K562 (cell line): ENCODE data around the gene CBLL1. TPM values are rescaled to one million over a fixed set of nuclear protein-coding genes. Genes with fewer than 3 reads are reported as not detected.

ENCODE experiments used
- ATAC-seq: fragments of 200-7000 bp; cut with Tn5 transposase; 3 replicates; pipeline ENCODE4 v1.9.1; 2020; ENCODE audit warnings: moderate library complexity
- BruUV-seq: library from RNA; stranded (reverse); fragments of 400-500 nt; replicated peaks from 2 replicates; lab custom pipeline; 2021; lab: Mats Ljungman, UMichigan
- CTCF ChIA-PET: fragments of 300-600 bp; formaldehyde crosslinking; extraction: SDS; loops from one replicate; lab custom pipeline; 2021; ENCODE audit warnings: low intra/inter-chr PET ratio; lab: Yijun Ruan, JAX
- POLR2A ChIA-PET: fragments of 300-600, 350-650 bp; sonication (Branson Sonifier 250); formaldehyde crosslinking; extraction: SDS; loops from one replicate; lab custom pipeline; 2021; ENCODE audit warnings: antibody characterized with exemption, inconsistent platforms; lab: Yijun Ruan, JAX
- DNase-seq, 4 experiments: peaks; one replicate each; pipeline versions ENCODE4 v3.0.0 to v3.0.0-alpha.2; 2011 to 2018; ENCODE audit warnings: low spot score in 3 of 4, mixed read lengths in 3 of 4; ENCODE audit errors: extremely low read depth in 1 of 4
- FAIRE-seq: peaks from 2 replicates; lab custom pipeline; 2011; peaks lifted over from hg19 to GRCh38; lab: Jason Lieb, UNC
- H2AFZ ChIP-seq: 2 replicates; pipeline ENCODE4 v1.6.0; 2011; ENCODE audit warnings: low read depth, low read length, control low read depth, inconsistent platforms
- H3K27ac ChIP-seq: fragments of 200-600 bp; 3 replicates; pipeline ENCODE4 v1.8.0; 2011; ENCODE audit warnings: low read depth, mild to moderate bottlenecking, control low read depth, inconsistent platforms, low read length, moderate library complexity, mixed read lengths; ENCODE audit errors: extremely low read depth
- H3K27me3 ChIP-seq, 2 experiments: fragments of 300-600 bp in 1 of 2; 2 replicates in 1 of 2; 3 replicates in 1 of 2; pipeline versions ENCODE4 v1.6.0 to v1.8.0; 2011; ENCODE audit warnings: inconsistent platforms in 2 of 2, low read length in 2 of 2, mild to moderate bottlenecking in 1 of 2, mixed read lengths in 1 of 2, moderate library complexity in 1 of 2; ENCODE audit not compliant: control insufficient read depth in 2 of 2, insufficient read depth in 2 of 2
- H3K36me3 ChIP-seq: fragments of 300-600 bp; 3 replicates; pipeline ENCODE4 v1.8.0; 2011; ENCODE audit warnings: mild to moderate bottlenecking, low read length, inconsistent platforms; ENCODE audit not compliant: control insufficient read depth, insufficient read depth
- H3K4me1 ChIP-seq, 2 experiments: fragments of 200-600 bp in 1 of 2; replicated peaks in 1 of 2; 2 replicates in 1 of 2; 3 replicates in 1 of 2; pipeline versions ENCODE4 v1.5.1 to v1.8.0; 2011; ENCODE audit warnings: inconsistent platforms in 2 of 2, low read length in 2 of 2, mild to moderate bottlenecking in 1 of 2, mixed read lengths in 1 of 2, moderate library complexity in 1 of 2; ENCODE audit not compliant: control insufficient read depth in 2 of 2, insufficient read depth in 2 of 2
- H3K4me2 ChIP-seq: 2 replicates; pipeline ENCODE4 v1.6.1; 2011; ENCODE audit warnings: low read length, control low read depth, inconsistent platforms, mixed read lengths; ENCODE audit not compliant: insufficient read depth
- H3K4me3 ChIP-seq: fragments of 200-600 bp; sonication (generic), shearing (Covaris generic); 2 replicates; pipeline ENCODE4 v1.5.1; 2016; ENCODE audit warnings: control low read depth, inconsistent platforms
- H3K79me2 ChIP-seq: fragments of 200-600 bp; 3 replicates; pipeline ENCODE4 v1.8.0; 2011; ENCODE audit warnings: low read length, inconsistent platforms; ENCODE audit not compliant: control insufficient read depth, insufficient read depth
- H3K9ac ChIP-seq, 2 experiments: 2 replicates each; pipeline versions ENCODE4 v1.6.0 to v1.6.1; 2011; ENCODE audit warnings: low read depth in 2 of 2, low read length in 2 of 2, control low read depth in 1 of 2, inconsistent platforms in 1 of 2, mild to moderate bottlenecking in 1 of 2, mixed read lengths in 1 of 2; ENCODE audit not compliant: insufficient read depth in 1 of 2
- H3K9me1 ChIP-seq: one replicate; pipeline ENCODE4 v1.6.0; 2011; ENCODE audit warnings: inconsistent platforms, mild to moderate bottlenecking, low read length, moderate library complexity; ENCODE audit not compliant: control insufficient read depth, insufficient read depth
- H3K9me3 ChIP-seq: replicated peaks from 2 replicates; pipeline ENCODE4 v1.5.1; 2011; ENCODE audit warnings: low read depth, low read length, inconsistent platforms; ENCODE audit not compliant: control insufficient read depth, insufficient read depth
- H4K20me1 ChIP-seq: replicated peaks from 2 replicates; pipeline ENCODE4 v1.6.1; 2011; ENCODE audit warnings: low read length, inconsistent platforms, mixed read lengths; ENCODE audit not compliant: control insufficient read depth, insufficient read depth
- FOSL1 ChIP-seq: fragments of 200-800 bp; sonication (Bioruptor generic); conservative IDR thresholded peaks from 2 replicates; pipeline ENCODE4 v1.6.1; 2016; ENCODE audit warnings: missing genetic modification characterization, missing compliant biosample characterization
- IRF2 ChIP-seq: sonication (generic); formaldehyde crosslinking; IDR thresholded peaks from 2 replicates; pipeline ENCODE4 v1.8.1; 2022; ENCODE audit warnings: mild to moderate bottlenecking, missing genetic modification reagents
- LCOR ChIP-seq: sonication (generic); formaldehyde crosslinking; IDR thresholded peaks from 2 replicates; pipeline ENCODE4 v1.8.0; 2022; ENCODE audit warnings: mild to moderate bottlenecking, missing genetic modification reagents
- MYC ChIP-seq, 2 experiments: fragments of 250-450 bp in 1 of 2; sonication (Bioruptor Pico) in 1 of 2; IDR thresholded peaks; 2 replicates each; pipeline versions ENCODE4 v1.5.1 to v1.6.1; 2012 to 2021; ENCODE audit warnings: low read depth in 2 of 2, borderline replicate concordance in 1 of 2, improper control_type of control experiment in 1 of 2, low read length in 1 of 2, mild to moderate bottlenecking in 1 of 2, moderate library complexity in 1 of 2
- PCBP2 ChIP-seq: fragments of 200-400 bp; formaldehyde crosslinking; IDR thresholded peaks from 2 replicates; pipeline ENCODE4 v1.6.1; 2018; ENCODE audit warnings: low read length, low read depth, mild to moderate bottlenecking, moderate library complexity; ENCODE audit not compliant: poor library complexity, severe bottlenecking
- RHOXF2B ChIP-seq: fragments of 250-450 bp; sonication (Bioruptor Pico); conservative IDR thresholded peaks from 2 replicates; pipeline ENCODE4 v1.5.1; 2021
- SIN3A ChIP-seq, 2 experiments: fragments of 150-350 bp in 1 of 2; IDR thresholded peaks; 2 replicates each; pipeline ENCODE4 v1.6.1; 2011 to 2016; ENCODE audit warnings: borderline replicate concordance in 2 of 2, low read depth in 2 of 2, low read length in 2 of 2, mild to moderate bottlenecking in 2 of 2, moderate library complexity in 2 of 2; ENCODE audit not compliant: control insufficient read depth in 1 of 2
- SMAD2 ChIP-seq: fragments of 150-350 bp; IDR thresholded peaks from 2 replicates; pipeline ENCODE4 v1.6.1; 2014; ENCODE audit warnings: low read depth, mild to moderate bottlenecking, low read length
- SMARCE1 ChIP-seq: fragments of 450-650 bp; IDR thresholded peaks from 2 replicates; pipeline ENCODE4 v1.7.1; 2016; ENCODE audit warnings: mild to moderate bottlenecking
- THRAP3 ChIP-seq: fragments of 450-650 bp; IDR thresholded peaks from 2 replicates; pipeline ENCODE4 v1.6.1; 2016; ENCODE audit warnings: mild to moderate bottlenecking, inconsistent platforms, borderline replicate concordance
- ZBTB8A ChIP-seq: fragments of 450-650 bp; IDR thresholded peaks from 2 replicates; pipeline ENCODE4 v1.6.1; 2018; ENCODE audit warnings: mild to moderate bottlenecking, moderate library complexity; ENCODE audit not compliant: partially characterized antibody
- ZFP91 ChIP-seq: sonication (generic); formaldehyde crosslinking; IDR thresholded peaks from 2 replicates; pipeline ENCODE4 v1.8.0; 2022; ENCODE audit warnings: mild to moderate bottlenecking, missing genetic modification reagents
- ZNF263 ChIP-seq: sonication (generic); formaldehyde crosslinking; IDR thresholded peaks from 2 replicates; pipeline ENCODE4 v1.8.0; 2022; ENCODE audit warnings: mild to moderate bottlenecking, missing genetic modification reagents, borderline replicate concordance
- ZNF311 ChIP-seq: fragments of 250-450 bp; sonication (Bioruptor Pico); IDR thresholded peaks from 2 replicates; pipeline ENCODE4 v1.4.0; 2020; ENCODE audit warnings: mild to moderate bottlenecking, moderate library complexity
- ZNF408 ChIP-seq: fragments of 250-450 bp; sonication (Bioruptor Pico); IDR thresholded peaks from 2 replicates; pipeline ENCODE4 v1.4.0; 2020; ENCODE audit warnings: low read depth, mild to moderate bottlenecking, moderate library complexity
- WGBS: fragments of 100-300 bp; shearing (Covaris generic); methylation state at CpG from one replicate; pipeline ENCODE4 v1.1.6; 2016; ENCODE audit warnings: low coverage, mixed read lengths; ENCODE audit not compliant: insufficient coverage; ENCODE audit errors: missing lambda C conversion rate; 5-methylcytosine and 5-hydroxymethylcytosine counted together
- in situ Hi-C: fragments of 300-500 bp; cut with MboI; formaldehyde crosslinking; loops from 4 replicates; pipeline ENCODE4 v1.15.0; 2018; ENCODE audit warnings: inconsistent platforms, mixed read lengths
- intact Hi-C: fragments of 100-400 bp; cut with micrococcal nuclease; formaldehyde crosslinking; loops from 2 replicates; pipeline ENCODE4 v1.14.2; 2022
- polyA plus RNA-seq, 8 experiments: library from polyadenylated mRNA; depleted of rRNA in 4 of 8; stranded (reverse) in 5 of 8; unstranded in 3 of 8; fragments of >200 nt; fragmentation: Nextera tagmentation in 2 of 8; fragmentation: Illumina TruSeq in 1 of 8; extraction: Ambion mirVana in 2 of 8; extraction: Trizol in 1 of 8; gene quantifications; 2 replicates each; pipeline versions ENCODE4 v1.2.1 to v1.2.3, GENCODE V29; 2011 to 2014; ENCODE audit warnings: inconsistent platforms in 1 of 8, missing spikeins in 1 of 8
- total RNA-seq, 7 experiments: library from RNA; depleted of rRNA in 6 of 7; stranded (reverse); fragments of >200 nt in 6 of 7; fragmentation: Illumina TruSeq in 2 of 7; extraction: Trizol in 2 of 7; gene quantifications; 2 replicates each; pipeline versions ENCODE4 v1.2.1 to v1.2.3, GENCODE V29; 2011 to 2021; ENCODE audit warnings: low replicate concordance in 1 of 7

Gene CBLL1
- total and polyA plus RNA-seq, 9 of the 15 experiments (the other 6 are each of a cell fraction or from before 2014, with no cell fraction given), result 14.7 to 67.9 (median 35.4) TPM

- POLR2A ChIA-PET, result interaction anchor here (0.5 kb wide), 1 partner anchor 603 kb away, joined by 3 read pairs; no protein-coding TSS in a partner anchor
- no peak overlapping the region for H3K4me3 ChIP-seq
- no TSS peak for BruUV-seq
- FAIRE-seq (no peak), DNase-seq (no peak), ATAC-seq (no peak)
- H3K9ac ChIP-seq, result no peak overlapping the region
- H3K79me2 ChIP-seq, result no peaks in the 10 kb centered on the region
- intact Hi-C loops (no loop called here), in situ Hi-C loops (no loop called here)
- no peak overlapping the region for H3K27ac ChIP-seq
- no peaks in the 10 kb centered on the region for H3K4me1 ChIP-seq
- H3K4me2 ChIP-seq, result no peak overlapping the region
- CTCF ChIA-PET, result no interaction called here
- H3K27me3 ChIP-seq, result peaks cover 14 to 16% of the 10 kb centered on the region in 2 experiments; a peak in 3 of 5 replicates
- no peak overlapping the region for H2AFZ ChIP-seq
- H3K9me1 ChIP-seq, result no peaks in the 10 kb centered on the region
- H4K20me1 ChIP-seq, result no peaks in the 10 kb centered on the region
- no peaks in the 10 kb centered on the region for H3K9me3 ChIP-seq
- no peaks in the 10 kb centered on the region for H3K36me3 ChIP-seq
- WGBS, result 0% methylated on average over 1 of the region's 1 CpG
- no peak for TF ChIP-seq ZBTB8A
- TF ChIP-seq FOSL1 (tag), result peak; percentile 52
These were observed 24.3 kb downstream of the CBLL1 start for GRCh38 chr7:107768263-107768662.

- no peak overlapping the region for H3K4me2 ChIP-seq
- ChIA-PET CTCF (no interaction called here), POLR2A (interaction anchor here (1.4 to 1.8 kb wide), 2 partner anchors 10 to 16 kb away, joined by 3 to 5 read pairs; no protein-coding TSS in a partner anchor)
- FAIRE-seq (no peak), DNase-seq (no peak), ATAC-seq (no peak)
- no peaks in the 10 kb centered on the region for H3K4me1 ChIP-seq
- no peaks in the 10 kb centered on the region for H3K79me2 ChIP-seq
- H3K9me1 ChIP-seq, result no peaks in the 10 kb centered on the region
- no peak overlapping the region for H3K9ac ChIP-seq
- intact Hi-C loops, result no loop called here
- H3K36me3 ChIP-seq, result no peaks in the 10 kb centered on the region
- H4K20me1 ChIP-seq, result no peaks in the 10 kb centered on the region
- TF ChIP-seq SIN3A (IDR thresholded peaks at IDR 0.05; ENCODE audit: borderline replicate concordance in 2 of 2, control insufficient read depth in 1 of 2, low read depth in 2 of 2, low read length in 2 of 2) (no peak), ZFP91 (CRISPR knock-in tag) (no peak), RHOXF2B (CRISPR knock-in tag) (no peak), SMARCE1 (no peak), ZNF408 (CRISPR knock-in tag) (no peak), SMAD2 (no peak), ZNF263 (CRISPR knock-in tag) (no peak), PCBP2 (no peak), LCOR (CRISPR knock-in tag) (no peak), MYC (IDR thresholded peaks at IDR 0.05; ENCODE audit: low read depth, low read length) (no peak), MYC (CRISPR knock-in tag; IDR thresholded peaks at IDR 0.05; ENCODE audit: borderline replicate concordance, low read depth) (no peak), THRAP3 (no peak), ZNF311 (CRISPR knock-in tag) (no peak), IRF2 (CRISPR knock-in tag) (no peak)
- 2% methylated on average over 2 of the region's 2 CpGs for WGBS
- H3K27ac ChIP-seq, result no peak overlapping the region
- H3K4me3 ChIP-seq, result no peak overlapping the region
- H3K27me3 ChIP-seq, result peaks cover 30 to 44% of the 10 kb centered on the region in 2 experiments
- no peaks in the 10 kb centered on the region for H3K9me3 ChIP-seq
- no TSS peak for BruUV-seq
- no peak overlapping the region for H2AFZ ChIP-seq
- in situ Hi-C loops, result no loop called here
These were observed 29.1 kb downstream of the CBLL1 start for GRCh38 chr7:107773027-107773426.
